IMR-90 (cell line): ENCODE data around the gene IQGAP2. TPM values are rescaled to one million over a fixed set of nuclear protein-coding genes. Genes with fewer than 3 reads are reported as not detected.

ENCODE experiments used
- ATAC-seq: fragments of 200-7000 bp; cut with Tn5 transposase; 2 replicates; pipeline ENCODE4 v1.9.1; 2020; ENCODE audit warnings: low read depth, mild to moderate bottlenecking, moderate library complexity
- BruUV-seq: library from RNA; stranded (reverse); fragments of 400-500 nt; replicated peaks from 2 replicates; lab custom pipeline; 2021; lab: Mats Ljungman, UMichigan
- CTCF ChIA-PET: fragments of 300-600 bp; formaldehyde crosslinking; extraction: SDS; loops from one replicate; lab custom pipeline; 2021; ENCODE audit warnings: antibody characterized with exemption; lab: Yijun Ruan, JAX
- POLR2A ChIA-PET: fragments of 300-600 bp; sonication (Branson Sonifier 250); formaldehyde crosslinking; loops from one replicate; lab custom pipeline; 2022; ENCODE audit warnings: antibody characterized with exemption; ENCODE audit not compliant: unreplicated experiment; lab: Charles Lee
- DNase-seq: peaks from one replicate; pipeline ENCODE4 v3.0.0; 2013
- H2AFZ ChIP-seq: replicated peaks from 2 replicates; pipeline ENCODE3; 2013; ENCODE audit warnings: low read length, mild to moderate bottlenecking; ENCODE audit not compliant: poor library complexity
- H2AK5ac ChIP-seq: 2 replicates; pipeline ENCODE4 v1.6.1; 2013; ENCODE audit warnings: low read depth, low read length, inconsistent platforms
- H2AK9ac ChIP-seq: replicated peaks from 2 replicates; pipeline ENCODE3; 2013; ENCODE audit warnings: mild to moderate bottlenecking, low read depth, low read length, moderate library complexity; ENCODE audit not compliant: poor library complexity
- H2BK120ac ChIP-seq: 2 replicates; pipeline ENCODE4 v1.6.1; 2013; ENCODE audit warnings: low read depth, low read length, inconsistent platforms
- H2BK15ac ChIP-seq: 3 replicates; pipeline ENCODE4 v1.6.1; 2013; ENCODE audit warnings: low read depth, low read length, inconsistent platforms
- H2BK20ac ChIP-seq: 2 replicates; pipeline ENCODE4 v1.6.1; 2013; ENCODE audit warnings: low read depth, mild to moderate bottlenecking, inconsistent platforms, low read length, moderate library complexity
- H2BK5ac ChIP-seq: 2 replicates; pipeline ENCODE4 v1.6.1; 2013; ENCODE audit warnings: mild to moderate bottlenecking, low read depth, low read length, inconsistent platforms; ENCODE audit not compliant: poor library complexity, severe bottlenecking
- H3K14ac ChIP-seq: replicated peaks from 2 replicates; pipeline ENCODE4 v1.6.1; 2013; ENCODE audit warnings: low read depth, low read length, inconsistent platforms
- H3K18ac ChIP-seq: 2 replicates; pipeline ENCODE4 v1.6.1; 2013; ENCODE audit warnings: low read depth, low read length, control low read depth
- H3K23ac ChIP-seq: 2 replicates; pipeline ENCODE4 v1.6.1; 2013; ENCODE audit warnings: low read depth, low read length, inconsistent platforms
- H3K27ac ChIP-seq: 2 replicates; pipeline ENCODE4 v1.5.1; 2013; ENCODE audit warnings: mild to moderate bottlenecking, control low read depth, low read length; ENCODE audit not compliant: insufficient read depth
- H3K27me3 ChIP-seq: 2 replicates; pipeline ENCODE4 v1.6.1; 2013; ENCODE audit warnings: low read length; ENCODE audit not compliant: control insufficient read depth, insufficient read depth
- H3K36me3 ChIP-seq: 2 replicates; pipeline ENCODE4 v1.6.1; 2013; ENCODE audit warnings: low read length, mixed read lengths; ENCODE audit not compliant: control insufficient read depth, insufficient read depth
- H3K4ac ChIP-seq: 2 replicates; pipeline ENCODE4 v1.6.1; 2013; ENCODE audit warnings: low read depth, low read length, inconsistent platforms
- H3K4me1 ChIP-seq: 2 replicates; pipeline ENCODE4 v1.6.1; 2013; ENCODE audit warnings: low read length, mixed read lengths; ENCODE audit not compliant: control insufficient read depth, insufficient read depth
- H3K4me2 ChIP-seq: 2 replicates; pipeline ENCODE4 v1.6.1; 2013; ENCODE audit warnings: low read depth, mild to moderate bottlenecking, control low read depth, low read length, moderate library complexity
- H3K4me3 ChIP-seq: 2 replicates; pipeline ENCODE4 v1.5.1; 2013; ENCODE audit warnings: low read depth, mild to moderate bottlenecking, control low read depth, low read length, moderate library complexity; ENCODE audit not compliant: insufficient read depth
- H3K56ac ChIP-seq: 2 replicates; pipeline ENCODE4 v1.6.1; 2013; ENCODE audit warnings: low read length, inconsistent platforms; ENCODE audit not compliant: insufficient read depth; ENCODE audit errors: extremely low read depth
- H3K79me1 ChIP-seq, 2 experiments: 2 replicates each; pipeline ENCODE4 v1.6.1; 2013; ENCODE audit warnings: low read length in 2 of 2, inconsistent platforms in 1 of 2, low read depth in 1 of 2
- H3K9ac ChIP-seq: 2 replicates; pipeline ENCODE4 v1.6.1; 2013; ENCODE audit warnings: low read depth, low read length, control low read depth
- H3K9me1 ChIP-seq: 2 replicates; pipeline ENCODE4 v1.6.1; 2013; ENCODE audit warnings: low read length, inconsistent platforms; ENCODE audit not compliant: insufficient read depth
- H3K9me3 ChIP-seq: 2 replicates; pipeline ENCODE4 v1.6.1; 2013; ENCODE audit warnings: low read length; ENCODE audit not compliant: control insufficient read depth, insufficient read depth
- H4K20me1 ChIP-seq: 2 replicates; pipeline ENCODE4 v1.6.1; 2013; ENCODE audit warnings: low read length, inconsistent platforms; ENCODE audit not compliant: insufficient read depth
- H4K5ac ChIP-seq: 2 replicates; pipeline ENCODE4 v1.6.1; 2013; ENCODE audit warnings: mild to moderate bottlenecking, low read depth, low read length, control low read depth
- H4K8ac ChIP-seq, 2 experiments: 2 replicates each; pipeline ENCODE4 v1.6.1; 2013; ENCODE audit warnings: low read depth in 2 of 2, low read length in 2 of 2, control low read depth in 1 of 2, inconsistent platforms in 1 of 2
- H4K91ac ChIP-seq: 2 replicates; pipeline ENCODE4 v1.6.1; 2013; ENCODE audit warnings: low read depth, low read length, inconsistent platforms; ENCODE audit not compliant: insufficient read depth
- CTCF ChIP-seq: conservative IDR thresholded peaks from 2 replicates; pipeline ENCODE4 v1.5.1; 2012; ENCODE audit warnings: mild to moderate bottlenecking, low read depth, low read length, improper control_type of control experiment
- MAZ ChIP-seq: IDR thresholded peaks from 2 replicates; pipeline ENCODE4 v1.6.1; 2012; ENCODE audit warnings: low read depth, mild to moderate bottlenecking, low read length, improper control_type of control experiment, moderate library complexity, borderline replicate concordance
- POLR2A ChIP-seq: IDR thresholded peaks from 2 replicates; pipeline ENCODE4 v1.6.1; 2012; ENCODE audit warnings: mild to moderate bottlenecking, low read depth, low read length
- USF2 ChIP-seq: fragments of 150-350 bp; IDR thresholded peaks from 2 replicates; pipeline ENCODE4 v1.6.1; 2017; ENCODE audit warnings: mild to moderate bottlenecking, antibody characterized with exemption, low read length, low read depth
- whole genome bisulfite sequencing, 2 experiments: methylation state at CpG; one replicate each; pipeline versions ENCODE4 v1.1.5 to v1.1.7; 2013; ENCODE audit warnings: missing lambda C conversion rate in 2 of 2; ENCODE audit not compliant: insufficient read length in 1 of 2; ENCODE audit errors: extremely low coverage in 2 of 2; 5-methylcytosine and 5-hydroxymethylcytosine counted together
- dilution Hi-C: fragments of 300-500 bp; cut with HindIII; formaldehyde crosslinking; loops from one replicate; pipeline ENCODE4 v1.14.3; 2018; ENCODE audit warnings: low sequenced_read_pairs; ENCODE audit not compliant: unreplicated experiment
- in situ Hi-C: fragments of 300-500 bp; cut with MboI; formaldehyde crosslinking; loops from 3 replicates; pipeline ENCODE4 v1.14.3; 2019; ENCODE audit warnings: low sequenced_read_pairs, inconsistent platforms, mixed read lengths
- intact Hi-C: fragments of 100-400 bp; cut with micrococcal nuclease; formaldehyde crosslinking; loops from 2 replicates; pipeline ENCODE4 v1.10.0; 2022
- polyA plus RNA-seq, 3 experiments: library from polyadenylated mRNA; depleted of rRNA; stranded (reverse); fragments of >200 nt; gene quantifications; 2 replicates each; pipeline ENCODE4 v1.2.3, GENCODE V29; 2012; ENCODE audit warnings: low replicate concordance in 1 of 3
- total RNA-seq: library from RNA; depleted of rRNA; stranded (reverse); fragments of >200 nt; gene quantifications from 2 replicates; pipeline ENCODE4 v1.2.3, GENCODE V29; 2012

IQGAP2 gene
- total and polyA plus RNA-seq, 2 of the 4 experiments (the other 2 are of a cell fraction), result 0.21 to 0.36 TPM

- Histone ChIP-seq H2BK5ac (no peak overlapping the region), H3K14ac (no peak overlapping the region), H3K79me1 (no peaks in the 10 kb centered on the region), H3K4me2 (no peak overlapping the region), H3K4me1 (no peaks in the 10 kb centered on the region), H3K4ac (no peak overlapping the region), H4K20me1 (no peaks in the 10 kb centered on the region), H4K5ac (no peak overlapping the region), H2AK9ac (no peak overlapping the region), H3K23ac (no peak overlapping the region), H3K56ac (no peak overlapping the region), H3K36me3 (no peaks in the 10 kb centered on the region), H4K8ac (no peak overlapping the region), H3K4me3 (no peak overlapping the region), H2BK15ac (no peak overlapping the region), H4K91ac (no peak overlapping the region), H3K27ac (no peak overlapping the region), H2AFZ (no peak overlapping the region), H3K27me3 (peaks cover 14% of the 10 kb centered on the region), H2BK20ac (no peak overlapping the region), H3K9me3 (no peaks in the 10 kb centered on the region), H2BK120ac (no peak overlapping the region), H3K9me1 (no peaks in the 10 kb centered on the region), H3K9ac (no peak overlapping the region), H2AK5ac (no peak overlapping the region), H3K18ac (no peak overlapping the region)
- ChIA-PET POLR2A (no interaction called here), CTCF (no interaction called here)
- dilution Hi-C loops (no loop called here), intact Hi-C loops (no loop called here), in situ Hi-C loops (no loop called here)
- TF ChIP-seq USF2 (no peak), POLR2A (no peak), MAZ (no peak), CTCF (no peak)
- no peak for ATAC-seq
- no peak for DNase-seq
- no CpG with 5 or more reads among the region's 6 CpGs for WGBS, 2 experiments
- no TSS peak for BruUV-seq
Observed at GRCh38 chr5:76561959-76562358, 158.9 kb downstream of the IQGAP2 start.
